22Rv1 (cell line): ENCODE measurements around the gene HARS2.

Source experiments
- ZFX ChIP-seq: fragments of 450-650 bp; IDR thresholded peaks from 2 replicates; pipeline ENCODE4 v1.6.1; 2017; ENCODE audit warnings: antibody characterized with exemption, borderline replicate concordance
- TF ChIP-seq, protein P1 (sequence below): fragments of 450-650 bp; IDR thresholded peaks from 2 replicates; pipeline ENCODE4 v1.5.1; 2017; ENCODE audit warnings: mild to moderate bottlenecking

GRCh38 chr5:140642718-140643117 is 48.5 kb upstream of the HARS2 start:
- TF ChIP-seq, protein P1, sequence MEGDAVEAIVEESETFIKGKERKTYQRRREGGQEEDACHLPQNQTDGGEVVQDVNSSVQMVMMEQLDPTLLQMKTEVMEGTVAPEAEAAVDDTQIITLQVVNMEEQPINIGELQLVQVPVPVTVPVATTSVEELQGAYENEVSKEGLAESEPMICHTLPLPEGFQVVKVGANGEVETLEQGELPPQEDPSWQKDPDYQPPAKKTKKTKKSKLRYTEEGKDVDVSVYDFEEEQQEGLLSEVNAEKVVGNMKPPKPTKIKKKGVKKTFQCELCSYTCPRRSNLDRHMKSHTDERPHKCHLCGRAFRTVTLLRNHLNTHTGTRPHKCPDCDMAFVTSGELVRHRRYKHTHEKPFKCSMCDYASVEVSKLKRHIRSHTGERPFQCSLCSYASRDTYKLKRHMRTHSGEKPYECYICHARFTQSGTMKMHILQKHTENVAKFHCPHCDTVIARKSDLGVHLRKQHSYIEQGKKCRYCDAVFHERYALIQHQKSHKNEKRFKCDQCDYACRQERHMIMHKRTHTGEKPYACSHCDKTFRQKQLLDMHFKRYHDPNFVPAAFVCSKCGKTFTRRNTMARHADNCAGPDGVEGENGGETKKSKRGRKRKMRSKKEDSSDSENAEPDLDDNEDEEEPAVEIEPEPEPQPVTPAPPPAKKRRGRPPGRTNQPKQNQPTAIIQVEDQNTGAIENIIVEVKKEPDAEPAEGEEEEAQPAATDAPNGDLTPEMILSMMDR: no peak
- TF ChIP-seq ZFX: no peak
